ENCODE results near the gene BMPR1A. TPM values are rescaled to one million over a fixed set of nuclear protein-coding genes. Genes with fewer than 3 reads are reported as not detected.

Gene BMPR1A
- total RNA-seq, 1 experiment from 2014 or later = 42.6 TPM

GRCh38 chr10:86798611-86799010, 42.2 kb downstream of the BMPR1A start:
- ChIA-PET POLR2A (no interaction called here), CTCF (no interaction called here), RAD21 (ENCODE audit: low non-redundant PET in 1 of 2, low total read pairs in 2 of 2, uncharacterized antibody in 2 of 2, unreplicated experiment in 2 of 2) (no interaction called here)
- no peaks in the 10 kb centered on the region for H3K9me2 ChIP-seq (ENCODE audit: insufficient read depth)
- H3K79me2 ChIP-seq (ENCODE audit: insufficient read depth, low read length) = peaks cover 54% of the 10 kb centered on the region
- no TSS peak for BruUV-seq (replicated peaks)
- H3K4me1 ChIP-seq (ENCODE audit: control insufficient read depth in 1 of 2, insufficient read depth in 2 of 2, low read length in 2 of 2) = peaks cover 11 to 14% of the 10 kb centered on the region in 2 experiments
- H3K27me3 ChIP-seq (ENCODE audit: insufficient read depth, low read length) = no peaks in the 10 kb centered on the region
- 0 out of 2 replicates have a peak, but pooled peaks cover 3% of the 10 kb centered on the region for H4K20me1 ChIP-seq (ENCODE audit: insufficient read depth)
- DNase-seq (ENCODE audit: low read depth, low spot score) = no peak
- no peak for ATAC-seq
- no peak overlapping the region for H3K4me2 ChIP-seq (ENCODE audit: low read length)
- no peak for TF ChIP-seq FOSL1 (IDR thresholded peaks at IDR 0.05; ENCODE audit: low read depth)
- no peak for TF ChIP-seq SRF (IDR thresholded peaks at IDR 0.05; ENCODE audit: low read depth)
- TF ChIP-seq TCF7L2 (IDR thresholded peaks at IDR 0.05; ENCODE audit: borderline replicate concordance, extremely low read depth, insufficient read depth, insufficient read length) = no peak
- no peaks in the 10 kb centered on the region for H3K36me3 ChIP-seq (ENCODE audit: control insufficient read depth in 1 of 2, insufficient read depth in 2 of 2, low read length in 2 of 2)
- H2AFZ ChIP-seq (ENCODE audit: low read depth, low read length, poor library complexity, severe bottlenecking) = no peak overlapping the region
- no peak overlapping the region for H3K4me3 ChIP-seq (replicated peaks in 1 of 2; ENCODE audit: low read depth in 1 of 2, low read length in 2 of 2)
- no peak overlapping the region for H3K27ac ChIP-seq (ENCODE audit: low read depth, low read length)
- H3K9me3 ChIP-seq (ENCODE audit: control insufficient read depth in 1 of 2, insufficient read depth in 1 of 2, low read depth in 1 of 2, low read length in 2 of 2) = no peaks in the 10 kb centered on the region
- no peak overlapping the region for H3K9ac ChIP-seq (ENCODE audit: low read length)
- intact Hi-C loops (cut with micrococcal nuclease) = no loop called here

- ChIA-PET POLR2A (no interaction called here), RAD21 (ENCODE audit: low non-redundant PET in 1 of 2, low total read pairs in 2 of 2, uncharacterized antibody in 2 of 2, unreplicated experiment in 2 of 2) (no interaction called here), CTCF (no interaction called here)
- Histone ChIP-seq H2AFZ (ENCODE audit: low read depth, low read length, poor library complexity, severe bottlenecking) (no peak overlapping the region), H3K36me3 (ENCODE audit: control insufficient read depth in 1 of 2, insufficient read depth in 2 of 2, low read length in 2 of 2) (no peaks in the 10 kb centered on the region), H3K4me3 (replicated peaks in 1 of 2; ENCODE audit: low read depth in 1 of 2, low read length in 2 of 2) (no peak overlapping the region), H3K79me2 (ENCODE audit: insufficient read depth, low read length) (peaks cover 54% of the 10 kb centered on the region), H3K9ac (ENCODE audit: low read length) (no peak overlapping the region), H3K4me1 (ENCODE audit: control insufficient read depth in 1 of 2, insufficient read depth in 2 of 2, low read length in 2 of 2) (peaks cover 11 to 14% of the 10 kb centered on the region in 2 experiments), H3K9me3 (ENCODE audit: control insufficient read depth in 1 of 2, insufficient read depth in 1 of 2, low read depth in 1 of 2, low read length in 2 of 2) (no peaks in the 10 kb centered on the region), H3K27ac (ENCODE audit: low read depth, low read length) (no peak overlapping the region), H3K9me2 (ENCODE audit: insufficient read depth) (no peaks in the 10 kb centered on the region), H3K27me3 (ENCODE audit: insufficient read depth, low read length) (no peaks in the 10 kb centered on the region), H4K20me1 (ENCODE audit: insufficient read depth) (0 out of 2 replicates have a peak, but pooled peaks cover 3% of the 10 kb centered on the region), H3K4me2 (ENCODE audit: low read length) (no peak overlapping the region)
- intact Hi-C loops (cut with micrococcal nuclease) = no loop called here
- DNase-seq (ENCODE audit: low read depth, low spot score) (no peak), ATAC-seq (no peak)
- no TSS peak for BruUV-seq (replicated peaks)
- TF ChIP-seq POLR2AphosphoS5 (IDR thresholded peaks at IDR 0.05; ENCODE audit: low read depth, low read length) (no peak), FOSL1 (IDR thresholded peaks at IDR 0.05; ENCODE audit: low read depth) (no peak), REST (IDR thresholded peaks at IDR 0.05; ENCODE audit: low read depth) (no peak), ATF3 (IDR thresholded peaks at IDR 0.05) (no peak), RAD21 (IDR thresholded peaks at IDR 0.05; ENCODE audit: low read depth) (no peak), CTCF (IDR thresholded peaks at IDR 0.05 in 2 of 3, conservative IDR thresholded peaks at IDR 0.05 in 1 of 3; ENCODE audit: borderline replicate concordance in 1 of 3, insufficient read depth in 1 of 3, low read depth in 2 of 3, low read length in 2 of 3) (no peak), TCF7L2 (IDR thresholded peaks at IDR 0.05; ENCODE audit: borderline replicate concordance, extremely low read depth, insufficient read depth, insufficient read length) (no peak), CEBPB (IDR thresholded peaks at IDR 0.05; ENCODE audit: low read depth) (no peak), ZBTB33 (IDR thresholded peaks at IDR 0.05; ENCODE audit: extremely low read depth, insufficient replicate concordance, low read length) (no peak)
These were observed 42.9 kb downstream of the BMPR1A start for GRCh38 chr10:86799188-86799845.
